GM15510 (cell line): ENCODE data around the gene IL31.

Experiments used
- POLR2A ChIP-seq: IDR thresholded peaks from 3 replicates; pipeline ENCODE4 v1.6.1; 2011; ENCODE audit warnings: borderline replicate concordance; ENCODE audit not compliant: insufficient read length; ENCODE audit errors: extremely low read depth

The IL31 gene

DNA sequence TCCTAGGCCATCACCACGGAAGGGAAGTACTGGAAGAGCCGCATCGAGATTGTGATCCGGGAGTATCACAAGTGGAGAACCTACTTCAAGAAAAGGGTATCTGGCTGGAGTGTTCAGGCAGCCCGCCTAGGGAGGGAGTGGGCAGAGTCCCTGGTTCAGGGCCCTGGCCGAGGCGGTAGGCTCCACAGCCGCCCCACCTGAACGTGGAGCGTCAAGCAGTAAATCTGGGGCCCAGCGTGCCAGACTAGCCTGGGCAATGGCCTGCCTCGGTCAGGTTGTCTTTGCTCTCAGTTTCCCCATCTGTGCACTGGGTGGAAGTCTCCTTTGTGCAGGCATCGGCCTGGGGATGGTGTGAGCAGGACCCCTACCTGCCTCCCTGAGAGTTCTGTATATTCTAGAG is 44.9 kb downstream of the IL31 start:
- no peak for TF ChIP-seq POLR2A

DNA sequence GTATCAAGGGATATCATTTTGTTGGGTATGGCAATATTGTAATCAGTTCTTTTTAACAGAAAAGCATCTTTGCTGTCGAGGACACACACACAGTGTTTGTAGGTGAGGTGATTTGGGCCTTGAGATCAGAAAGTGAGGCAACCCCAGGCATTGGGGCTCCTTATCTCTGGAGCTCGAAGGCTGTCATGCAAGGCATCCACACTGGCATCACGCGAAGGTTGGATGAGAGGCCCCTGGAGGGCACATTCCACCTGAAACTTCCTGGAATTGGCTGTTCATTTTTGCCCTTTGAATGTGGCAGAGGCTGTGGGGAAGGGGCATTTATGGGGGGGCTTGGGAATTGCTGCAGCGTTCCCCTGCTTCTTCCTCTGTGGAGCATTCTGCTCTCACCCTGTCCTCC is 45.5 kb downstream of the IL31 start:
- TF ChIP-seq POLR2A = no peak

DNA sequence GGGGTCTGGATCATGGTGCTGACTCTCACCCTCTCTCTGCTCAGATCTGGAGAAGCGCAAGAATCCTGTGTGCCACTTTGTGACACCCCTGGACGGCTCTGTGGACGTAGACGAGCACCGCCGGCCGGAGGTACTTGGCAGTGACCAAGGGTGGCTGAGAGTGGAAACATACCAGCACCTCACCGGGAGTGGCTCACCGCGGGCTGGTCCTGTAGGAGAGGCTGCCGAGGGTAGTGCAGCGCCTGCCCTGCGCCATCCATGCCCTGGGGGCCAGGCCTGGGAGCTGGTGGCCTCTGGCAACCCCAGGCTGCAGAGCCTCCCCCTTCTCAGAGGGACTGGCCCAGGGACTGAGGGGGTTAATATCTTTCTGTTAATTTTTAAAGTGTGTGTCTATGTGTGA is 46.2 kb downstream of the IL31 start:
- TF ChIP-seq POLR2A = no peak

DNA sequence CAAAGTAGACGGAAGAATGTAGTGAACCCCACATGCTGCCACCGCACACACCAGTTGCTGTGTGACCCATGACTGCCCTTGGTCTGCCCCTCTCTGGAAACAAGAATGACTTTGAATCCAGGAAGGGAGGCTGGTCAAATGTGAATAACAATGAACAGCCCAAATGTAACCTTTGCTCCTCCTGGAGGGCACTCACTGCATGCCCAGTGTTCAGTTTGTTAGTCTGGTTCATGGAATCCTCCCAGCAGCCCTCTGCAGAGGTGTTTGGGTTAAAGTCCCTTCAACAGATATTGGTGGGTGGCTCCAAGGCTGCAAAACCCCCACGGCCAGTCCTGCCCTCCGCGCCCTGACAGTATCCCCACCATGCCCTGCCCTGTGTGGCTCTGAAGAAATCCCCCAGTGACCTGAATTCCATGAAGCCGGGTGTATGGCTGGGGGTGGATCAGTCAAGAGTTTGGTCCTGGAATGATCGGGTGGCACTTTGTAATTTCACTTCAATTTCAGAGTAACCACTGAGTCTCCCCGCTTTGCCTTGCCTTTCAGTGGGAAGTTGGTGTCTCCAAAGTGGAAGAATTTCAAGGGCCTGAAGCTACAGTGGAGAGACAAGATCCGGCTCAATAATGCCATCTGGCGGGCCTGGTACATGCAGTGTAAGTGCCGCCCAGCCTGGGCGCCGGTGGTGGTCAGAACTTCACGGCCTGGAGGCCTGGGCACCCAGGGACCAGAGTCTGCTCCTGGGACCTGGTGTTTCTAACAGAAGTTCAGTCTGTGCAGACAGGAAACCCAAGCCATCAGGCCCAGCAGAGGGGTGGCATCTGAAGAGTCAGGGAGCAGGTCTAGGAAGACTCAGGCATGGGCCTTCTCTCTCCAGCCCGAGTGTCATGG is 47.1 kb downstream of the IL31 start:
- TF ChIP-seq POLR2A = no peak

DNA sequence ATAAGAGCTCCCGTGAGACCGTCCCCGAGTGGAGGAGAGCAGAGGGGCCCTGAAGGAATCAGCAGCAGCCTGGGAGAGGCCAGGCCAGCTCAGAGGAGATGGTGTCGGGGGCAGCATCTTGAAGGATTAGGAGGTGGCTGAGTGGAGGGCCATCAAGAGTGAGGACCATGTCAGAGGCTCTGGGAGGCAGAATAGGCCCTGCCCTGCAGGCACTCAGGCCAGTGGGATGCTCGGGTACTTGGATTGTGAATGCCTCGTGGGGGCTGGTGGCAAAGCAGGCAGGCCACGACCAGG is 47.7 kb downstream of the IL31 start:
- no peak for TF ChIP-seq POLR2A

DNA sequence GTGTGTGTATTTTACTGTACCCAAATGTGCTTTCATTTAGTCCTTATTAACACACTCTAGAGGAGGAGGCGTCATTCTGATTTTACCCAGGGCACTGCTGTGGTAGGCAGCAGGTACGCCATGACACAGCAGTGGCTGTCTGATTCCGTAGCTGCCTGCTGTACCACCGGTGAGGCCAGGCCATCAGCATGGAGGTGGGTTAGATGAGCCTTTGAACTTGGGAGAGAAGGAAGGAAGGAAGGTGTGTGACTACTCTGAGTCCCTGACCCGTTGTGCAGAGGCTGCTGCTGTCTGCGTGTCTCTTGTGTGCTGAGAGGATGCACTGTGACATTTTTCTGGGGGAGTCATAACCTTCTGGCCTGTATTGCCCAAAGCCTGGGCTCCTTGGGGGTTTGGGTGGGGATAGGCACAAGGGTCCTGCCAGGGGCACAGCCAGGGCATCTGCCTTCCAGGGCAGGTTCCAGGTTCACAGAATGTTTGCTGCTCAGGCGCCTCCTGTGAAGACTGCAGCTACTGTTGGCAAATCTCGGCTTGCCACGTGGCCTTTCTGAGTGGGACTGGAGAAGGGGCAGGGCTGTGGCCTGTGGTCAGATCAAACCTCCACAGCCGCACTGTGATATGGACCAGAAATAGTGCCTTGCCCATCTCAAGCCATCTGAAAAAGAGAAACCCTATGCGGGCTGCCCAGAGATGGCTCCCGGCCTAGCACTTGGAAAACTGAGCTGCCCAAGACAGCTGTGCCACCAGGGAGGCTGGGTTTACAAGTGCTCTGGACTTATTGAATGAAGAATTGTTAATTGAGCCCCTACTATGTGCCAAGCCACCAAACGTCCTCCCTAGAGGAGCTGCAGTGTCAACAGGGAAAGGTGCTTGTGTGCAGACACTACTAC is 48.3 kb downstream of the IL31 start:
- no peak for TF ChIP-seq POLR2A

DNA sequence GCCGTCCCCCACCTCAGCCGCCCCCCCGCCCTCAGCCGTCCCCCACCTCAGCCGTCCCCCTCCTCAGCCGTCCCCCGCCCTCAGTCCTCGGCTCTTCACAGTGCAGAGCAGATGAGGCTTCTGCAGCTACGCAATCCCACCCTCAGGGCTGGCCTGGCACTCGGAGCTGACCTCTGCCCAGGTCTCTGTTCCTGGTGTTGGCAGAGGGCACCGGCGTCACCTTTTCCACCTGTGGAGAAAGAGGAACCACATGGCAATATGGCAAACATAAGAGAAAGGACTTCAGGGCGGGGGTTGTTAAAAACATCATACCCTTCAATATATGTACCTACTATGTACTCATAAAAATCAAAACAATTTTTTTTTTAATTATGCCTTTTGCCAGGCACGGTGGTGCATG is 49.7 kb downstream of the IL31 start:
- TF ChIP-seq POLR2A = no peak

DNA sequence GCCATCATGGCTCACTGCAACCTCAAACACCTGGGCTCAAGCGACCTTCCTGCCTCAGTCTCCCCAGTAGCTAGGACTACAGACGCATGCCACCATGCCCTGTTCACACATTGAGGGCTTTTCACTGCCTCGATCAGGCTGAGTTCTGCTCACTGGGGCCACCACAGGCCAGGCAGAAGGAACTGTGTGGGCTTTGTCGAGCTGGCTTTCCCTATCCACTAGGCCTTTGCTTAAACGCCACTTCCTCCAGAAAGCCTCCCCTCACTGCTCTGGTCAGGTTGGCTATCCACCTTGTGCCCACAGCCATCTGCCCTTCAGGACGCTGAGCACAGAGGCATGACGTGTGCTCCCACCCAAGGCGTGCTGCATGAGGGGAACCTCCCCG is 50.3 kb downstream of the IL31 start:
- no peak for TF ChIP-seq POLR2A

DNA sequence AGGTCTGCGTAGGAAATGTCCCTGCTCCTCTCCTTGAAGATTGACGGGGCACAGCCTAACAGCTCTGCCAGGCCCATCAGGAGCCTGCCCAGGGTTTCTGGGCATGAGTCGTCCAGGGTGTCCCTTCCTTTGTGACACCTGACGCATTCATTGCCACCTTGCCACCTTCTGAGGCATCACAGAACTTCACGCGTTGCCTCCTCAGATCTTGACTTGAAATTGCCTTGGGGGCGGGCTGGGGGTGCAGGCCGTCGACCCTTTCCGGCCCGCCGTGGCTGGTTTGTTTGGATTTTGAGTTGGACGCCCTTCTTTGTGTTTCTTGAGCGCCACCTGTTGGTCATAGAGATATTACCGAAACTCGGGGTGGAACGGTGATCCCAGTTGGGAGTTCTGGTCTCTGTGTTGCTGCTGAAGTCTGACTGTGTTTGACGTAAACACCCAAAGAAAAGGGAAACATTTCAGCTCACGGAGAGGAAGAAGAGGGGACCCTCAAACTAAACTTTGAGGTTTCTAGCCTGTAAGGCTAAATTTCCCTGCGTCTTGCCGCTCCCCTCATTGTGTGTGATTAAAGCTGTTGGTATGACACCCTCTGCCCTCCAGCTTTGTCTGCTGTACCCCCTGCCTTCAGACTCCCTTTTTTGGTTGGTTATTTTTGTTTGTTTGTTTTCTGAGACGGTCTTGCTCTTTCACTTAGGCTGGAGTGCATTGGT is 50.8 kb downstream of the IL31 start:
- no peak for TF ChIP-seq POLR2A
